ENCODE data around the gene C1orf35. TPM values are rescaled to one million over a fixed set of nuclear protein-coding genes. Genes with fewer than 3 reads are reported as not detected.

Gene C1orf35
- total RNA-seq, 1 experiment from 2014 or later: 63.3 TPM

DNA sequence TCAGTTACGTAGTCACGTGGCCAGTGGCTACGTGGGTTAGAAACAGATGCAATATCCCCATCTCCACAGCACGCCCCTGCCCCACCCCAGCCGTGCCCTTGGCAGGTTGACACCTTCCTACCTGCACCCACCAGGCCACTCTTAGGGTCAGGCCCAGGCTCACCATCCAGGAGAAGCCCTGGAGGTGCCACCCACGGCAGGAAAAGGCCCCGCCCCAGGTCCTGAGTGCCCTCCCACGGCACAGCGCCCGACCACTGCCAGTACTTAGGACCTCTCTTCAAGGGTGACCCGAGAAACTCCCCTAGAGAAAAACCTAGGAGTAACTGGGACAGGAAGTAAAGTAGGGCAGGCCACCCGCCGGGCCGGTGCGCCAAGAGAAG is 1.5 kb downstream of the C1orf35 start:
- Histone ChIP-seq H3K79me2 (ENCODE audit: low read length) (peaks cover 64% of the 10 kb centered on the region), H3K4me2 (ENCODE audit: low read length) (peak overlapping the region; percentile 89), H3K9ac (ENCODE audit: low read length) (peak overlapping the region; percentile 91), H3K9me3 (ENCODE audit: low read length) (no peaks in the 10 kb centered on the region), H3K27me3 (ENCODE audit: low read length) (no peaks in the 10 kb centered on the region), H3K36me3 (ENCODE audit: low read depth, low read length) (peaks cover 46% of the 10 kb centered on the region), H3K4me3 (ENCODE audit: low read length) (peak overlapping the region; percentile 79), H2AFZ (ENCODE audit: low read length) (peak overlapping the region; percentile 54; the same call in 1 of the 2 replicates), H3K27ac (ENCODE audit: low read length) (no peak overlapping the region), H3K9me2 (replicated peaks; ENCODE audit: low read length) (no peaks in the 10 kb centered on the region), H3F3A (ENCODE audit: low read length, unreplicated experiment) (peaks cover 14% of the 10 kb centered on the region), H3K4me1 (ENCODE audit: insufficient read depth, low read length) (peaks cover 21% of the 10 kb centered on the region), H4K20me1 (ENCODE audit: low read length) (peaks cover 42% of the 10 kb centered on the region)
- DNase-seq: peak; percentile 43
- TF ChIP-seq EZH2 (IDR thresholded peaks at IDR 0.05; ENCODE audit: low read length, unreplicated experiment) (no peak), EZH2phosphoT487 (IDR thresholded peaks at IDR 0.05; ENCODE audit: borderline replicate concordance, low read length) (no peak)
- TF ChIP-seq, protein P1, sequence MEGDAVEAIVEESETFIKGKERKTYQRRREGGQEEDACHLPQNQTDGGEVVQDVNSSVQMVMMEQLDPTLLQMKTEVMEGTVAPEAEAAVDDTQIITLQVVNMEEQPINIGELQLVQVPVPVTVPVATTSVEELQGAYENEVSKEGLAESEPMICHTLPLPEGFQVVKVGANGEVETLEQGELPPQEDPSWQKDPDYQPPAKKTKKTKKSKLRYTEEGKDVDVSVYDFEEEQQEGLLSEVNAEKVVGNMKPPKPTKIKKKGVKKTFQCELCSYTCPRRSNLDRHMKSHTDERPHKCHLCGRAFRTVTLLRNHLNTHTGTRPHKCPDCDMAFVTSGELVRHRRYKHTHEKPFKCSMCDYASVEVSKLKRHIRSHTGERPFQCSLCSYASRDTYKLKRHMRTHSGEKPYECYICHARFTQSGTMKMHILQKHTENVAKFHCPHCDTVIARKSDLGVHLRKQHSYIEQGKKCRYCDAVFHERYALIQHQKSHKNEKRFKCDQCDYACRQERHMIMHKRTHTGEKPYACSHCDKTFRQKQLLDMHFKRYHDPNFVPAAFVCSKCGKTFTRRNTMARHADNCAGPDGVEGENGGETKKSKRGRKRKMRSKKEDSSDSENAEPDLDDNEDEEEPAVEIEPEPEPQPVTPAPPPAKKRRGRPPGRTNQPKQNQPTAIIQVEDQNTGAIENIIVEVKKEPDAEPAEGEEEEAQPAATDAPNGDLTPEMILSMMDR (conservative IDR thresholded peaks at IDR 0.05; ENCODE audit: low read depth, low read length): no peak
- ChIA-PET CTCF (interaction anchor here (1.0 to 1.1 kb wide), 3 partner anchors 19 to 102 kb away, joined by 3 to 4 read pairs (median 3); partner anchors contain the start of gene IBA57), POLR2A (ENCODE audit: unreplicated experiment) (interaction anchor here (0.6 kb wide), 1 partner anchor 99 kb away, joined by 4 read pairs; no protein-coding TSS in a partner anchor)
- peak; percentile 3 for ATAC-seq
- intact Hi-C loops (cut with micrococcal nuclease): loop anchor here (10.0 kb wide), 1 partner anchor 537 kb away; the partner anchor contains the start of gene ZNF678
- BruUV-seq (replicated peaks): no TSS peak

DNA sequence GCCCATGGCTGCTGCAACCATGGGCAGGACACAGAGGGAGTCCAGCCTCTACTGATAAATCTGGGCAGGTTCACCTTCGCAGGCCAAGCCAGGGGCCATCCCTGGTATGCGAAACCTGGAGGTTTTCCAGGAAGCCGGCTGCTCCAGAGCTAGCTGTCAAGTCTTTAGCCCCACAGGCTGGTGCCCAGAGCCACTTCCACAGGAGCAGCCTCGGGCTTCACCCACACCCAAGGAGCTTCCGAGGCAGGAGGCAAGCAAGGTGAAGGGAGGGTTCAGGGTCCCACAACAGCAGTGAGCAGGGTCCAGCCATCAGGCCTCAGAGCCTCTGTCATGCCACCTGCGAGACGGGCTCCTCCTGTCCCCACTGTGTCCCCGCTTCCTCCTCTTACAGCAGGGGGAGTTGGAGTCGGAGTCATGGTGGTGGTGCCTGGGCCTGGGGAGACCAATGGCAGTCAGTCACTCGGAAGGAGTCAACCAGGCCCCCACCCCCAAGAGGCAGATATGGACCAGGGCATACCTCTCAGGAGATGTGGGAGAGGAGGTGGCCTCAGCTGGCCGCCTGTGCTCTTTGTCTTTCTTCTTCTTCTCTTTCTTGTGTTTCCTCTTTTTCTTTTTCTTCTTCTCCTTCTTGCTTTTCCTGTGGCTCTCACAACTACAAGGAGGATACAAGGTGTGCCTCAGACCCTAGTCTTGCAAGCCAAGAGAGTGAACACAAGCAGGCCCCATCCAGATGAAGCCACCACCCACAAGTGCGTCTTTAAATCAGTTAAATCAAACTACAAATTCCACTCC is 2.1 kb downstream of the C1orf35 start:
- BruUV-seq (replicated peaks): TSS peak; percentile 54
- Histone ChIP-seq H3K4me3 (ENCODE audit: low read length) (peak overlapping the region; percentile 79), H4K20me1 (ENCODE audit: low read length) (peaks cover 48% of the 10 kb centered on the region), H3K27me3 (ENCODE audit: low read length) (no peaks in the 10 kb centered on the region), H3K4me2 (ENCODE audit: low read length) (peak overlapping the region; percentile 89), H3K9me2 (replicated peaks; ENCODE audit: low read length) (no peaks in the 10 kb centered on the region), H3F3A (ENCODE audit: low read length, unreplicated experiment) (peaks cover 14% of the 10 kb centered on the region), H3K36me3 (ENCODE audit: low read depth, low read length) (peaks cover 42% of the 10 kb centered on the region), H3K4me1 (ENCODE audit: insufficient read depth, low read length) (peaks cover 21% of the 10 kb centered on the region), H3K9ac (ENCODE audit: low read length) (peak overlapping the region; percentile 91; the same call in 1 of the 2 replicates), H3K79me2 (ENCODE audit: low read length) (peaks cover 68% of the 10 kb centered on the region), H2AFZ (ENCODE audit: low read length) (no peak overlapping the region), H3K27ac (ENCODE audit: low read length) (no peak overlapping the region), H3K9me3 (ENCODE audit: low read length) (no peaks in the 10 kb centered on the region)
- POLR2A ChIA-PET (ENCODE audit: unreplicated experiment): no interaction called here
- DNase-seq (peak; percentile 38), ATAC-seq (no peak)
- intact Hi-C loops (cut with micrococcal nuclease): loop anchor here (10.0 kb wide), 1 partner anchor 536 kb away; the partner anchor contains the start of gene ZNF678
- CTCF ChIA-PET: interaction anchor here (1.0 kb wide), 1 partner anchor 102 kb away, joined by 15 read pairs; no protein-coding TSS in a partner anchor
- TF ChIP-seq, protein P1 (conservative IDR thresholded peaks at IDR 0.05; ENCODE audit: low read depth, low read length): no peak
- no peak for TF ChIP-seq EZH2 (IDR thresholded peaks at IDR 0.05; ENCODE audit: low read length, unreplicated experiment)
- no peak for TF ChIP-seq EZH2phosphoT487 (IDR thresholded peaks at IDR 0.05; ENCODE audit: borderline replicate concordance, low read length)

Measured in PC-3 (cell line).